CD4-positive, alpha-beta T cell treated with Interleukin-6 for 4 hours (primary cell): ENCODE results near the gene RPP38.

Experiments used
- DNase-seq: peaks from one replicate; pipeline ENCODE4 v3.0.0-alpha.2; 2020; ENCODE audit warnings: mixed read lengths

The RPP38 gene, protein sequence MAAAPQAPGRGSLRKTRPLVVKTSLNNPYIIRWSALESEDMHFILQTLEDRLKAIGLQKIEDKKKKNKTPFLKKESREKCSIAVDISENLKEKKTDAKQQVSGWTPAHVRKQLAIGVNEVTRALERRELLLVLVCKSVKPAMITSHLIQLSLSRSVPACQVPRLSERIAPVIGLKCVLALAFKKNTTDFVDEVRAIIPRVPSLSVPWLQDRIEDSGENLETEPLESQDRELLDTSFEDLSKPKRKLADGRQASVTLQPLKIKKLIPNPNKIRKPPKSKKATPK

DNA sequence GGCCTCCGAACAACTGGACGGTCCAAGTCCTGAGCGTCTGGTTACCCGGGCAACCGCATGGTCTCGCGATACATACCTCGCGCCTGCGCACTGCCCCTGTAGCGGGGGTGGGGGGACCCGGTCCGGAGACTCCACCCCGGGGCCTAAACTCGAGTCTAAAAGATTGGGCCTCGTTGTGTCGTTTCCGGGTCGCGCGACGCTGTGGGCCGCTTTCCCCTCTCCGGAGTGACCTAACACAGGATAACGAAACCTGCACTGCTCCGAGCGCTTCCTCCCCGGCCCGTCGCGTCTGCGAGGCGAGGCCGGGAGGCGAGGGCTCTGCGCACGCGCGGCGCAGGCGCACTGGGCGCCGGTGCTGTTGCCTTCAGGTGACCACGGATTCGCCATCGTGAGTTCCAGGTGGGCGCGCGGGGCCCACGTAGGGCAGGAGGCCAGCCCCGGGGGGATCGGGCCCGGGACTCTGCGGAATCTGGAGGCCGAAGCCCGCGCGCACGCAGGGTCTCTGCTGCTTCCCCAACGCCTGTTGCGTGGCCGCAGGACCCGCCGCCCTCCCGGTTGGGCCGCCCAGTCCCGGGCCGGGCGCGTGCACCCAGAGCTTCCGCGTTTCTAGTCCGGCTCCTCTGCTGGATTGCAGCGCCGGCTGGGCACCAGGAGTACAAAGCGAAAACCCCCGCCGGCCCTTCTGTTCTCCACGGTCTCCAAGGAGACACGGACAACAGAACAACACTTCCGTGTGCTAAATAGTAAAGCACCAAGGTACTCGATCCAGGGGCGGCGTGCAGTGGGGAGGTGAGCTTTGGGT lies at the start of gene RPP38:
Gene RPP38 (plus strand): TSS at position 345 of the 802 bp plus-strand sequence. CDS start 5,960 bp downstream, outside the sequence.
- DNase-seq, result peak; percentile 94

DNA sequence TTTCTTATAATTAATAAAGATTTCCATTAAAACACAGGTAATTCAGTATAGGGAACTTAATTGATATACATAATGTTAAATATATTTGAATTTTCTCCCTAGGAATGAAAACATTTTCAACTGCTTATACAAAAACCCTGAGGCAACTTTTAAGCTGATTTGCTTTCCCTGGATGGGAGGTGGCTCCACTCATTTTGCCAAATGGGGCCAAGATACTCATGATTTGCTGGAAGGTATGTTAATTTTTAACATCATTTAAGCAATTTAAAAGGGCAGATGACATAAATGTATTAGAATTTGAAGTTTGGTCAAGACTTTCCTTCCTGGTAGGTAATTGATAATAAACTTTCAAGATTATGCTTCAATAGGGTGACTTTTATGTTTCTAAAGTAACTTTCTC lies 47.6 kb upstream of the RPP38 start:
- no peak for DNase-seq

DNA sequence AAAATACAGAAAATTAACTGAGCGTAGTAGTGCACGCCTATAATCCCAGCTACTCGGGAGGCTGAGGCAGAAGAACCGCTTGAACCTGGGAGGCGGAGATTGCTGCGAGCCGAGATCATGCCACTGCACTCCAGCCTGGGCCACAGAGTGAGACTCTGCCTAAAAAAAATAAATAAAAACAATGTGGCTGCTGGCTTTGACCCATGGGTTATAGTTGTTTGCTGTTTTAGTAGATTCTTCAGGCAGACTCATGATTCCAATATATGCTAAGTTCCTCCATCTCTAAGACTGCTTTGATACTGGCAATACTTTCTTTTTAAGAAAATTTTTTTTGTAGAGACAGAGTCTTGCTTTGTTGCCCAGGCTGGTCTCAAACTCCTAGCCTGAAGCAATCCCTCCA lies 45.0 kb upstream of the RPP38 start:
- DNase-seq, result no peak

DNA sequence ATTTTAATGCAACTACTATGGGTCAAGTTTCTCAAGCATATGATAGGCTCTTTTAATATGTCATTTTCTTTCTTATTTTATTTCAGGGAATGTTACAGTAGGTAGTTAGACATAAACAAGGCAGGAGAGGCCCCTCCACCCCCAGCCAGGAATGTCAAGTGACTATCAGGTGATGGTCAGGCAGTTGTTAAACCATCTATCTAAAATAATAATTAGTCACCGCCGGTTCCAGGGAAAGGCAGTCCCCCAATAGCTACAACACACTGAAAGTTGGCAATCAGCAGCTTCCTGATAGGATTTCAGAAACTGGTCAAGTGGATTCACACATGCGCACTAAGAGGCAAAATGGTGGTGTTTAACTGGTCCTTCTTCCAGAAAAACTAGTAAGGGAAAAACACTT lies 44.1 kb upstream of the RPP38 start:
- no peak for DNase-seq

DNA sequence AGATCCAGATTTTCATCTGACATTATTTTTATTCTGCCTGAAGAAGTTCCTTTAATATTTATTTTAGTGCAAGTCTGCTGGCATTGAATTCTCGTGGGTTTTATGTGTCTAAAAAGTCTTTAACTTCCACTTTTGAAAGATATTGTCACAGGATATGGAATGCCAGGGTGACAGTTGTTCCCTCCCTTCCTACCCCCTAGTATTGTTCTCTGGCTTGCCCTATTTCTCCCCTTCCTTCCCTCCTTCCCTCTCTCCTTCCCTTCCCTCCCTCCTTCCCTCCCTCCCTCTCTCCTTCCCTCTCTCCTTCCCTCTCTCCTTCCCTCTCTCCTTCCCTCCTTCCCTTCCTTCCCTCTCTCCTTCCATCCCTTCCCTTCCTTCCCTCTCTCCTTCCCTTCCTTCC lies 38.5 kb upstream of the RPP38 start:
- no peak for DNase-seq

DNA sequence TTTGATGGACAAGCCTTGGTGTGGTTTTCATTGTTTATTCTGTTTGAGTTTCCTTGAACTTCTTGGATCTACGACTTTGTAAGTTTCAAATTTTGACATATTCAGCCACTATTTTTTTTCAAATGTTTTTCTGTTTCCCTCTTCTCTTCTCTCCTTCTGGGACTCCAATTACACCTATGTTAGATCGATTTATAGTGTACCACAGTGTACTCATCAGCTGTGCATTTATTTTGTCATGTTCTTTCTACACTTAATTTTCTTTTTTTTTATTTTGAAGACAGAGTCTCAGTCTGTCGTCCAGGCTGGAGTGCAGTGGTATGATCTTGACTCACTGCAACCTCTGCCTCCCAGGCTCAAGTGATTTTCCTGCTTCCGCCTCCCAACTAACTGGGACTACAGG lies 37.2 kb upstream of the RPP38 start:
- no peak for DNase-seq

DNA sequence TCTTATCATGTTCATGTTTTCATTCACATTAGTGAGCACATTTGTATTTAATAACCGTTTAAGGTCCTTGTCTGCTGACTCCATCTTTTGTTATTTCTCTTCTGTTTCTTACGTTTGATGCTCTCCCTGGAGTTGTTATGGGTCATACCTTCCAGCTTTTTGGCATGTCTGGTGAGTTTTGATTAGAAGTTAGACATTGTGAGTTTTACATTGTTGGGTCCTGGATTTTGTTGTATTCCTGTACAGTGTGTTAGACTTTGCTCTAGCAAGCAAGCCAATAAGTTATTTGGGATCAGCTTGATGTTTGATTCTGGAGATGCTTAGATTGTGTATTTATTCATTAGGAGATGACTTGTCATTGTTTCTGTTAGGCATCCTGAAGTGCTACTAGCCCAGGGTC lies 36.5 kb upstream of the RPP38 start:
- DNase-seq, result no peak

DNA sequence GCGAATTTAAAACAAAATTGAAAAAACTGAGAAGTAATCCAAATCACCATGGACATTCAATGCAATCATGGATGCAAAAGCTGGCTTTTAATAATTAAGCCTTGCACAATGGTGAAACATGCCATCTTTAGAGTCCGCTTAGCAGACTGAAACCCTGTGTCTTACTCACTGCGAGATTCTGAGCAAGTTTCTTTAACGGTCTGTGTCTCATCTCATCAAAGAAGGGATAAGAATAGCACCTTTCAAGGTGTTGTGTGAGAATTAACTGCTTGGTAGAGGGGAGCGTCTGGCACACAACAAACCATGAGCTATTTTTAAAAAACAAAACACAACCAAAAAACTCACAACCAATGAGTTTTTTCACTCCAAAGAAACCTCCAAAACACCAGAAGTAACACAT lies 30.0 kb upstream of the RPP38 start:
- no peak for DNase-seq

DNA sequence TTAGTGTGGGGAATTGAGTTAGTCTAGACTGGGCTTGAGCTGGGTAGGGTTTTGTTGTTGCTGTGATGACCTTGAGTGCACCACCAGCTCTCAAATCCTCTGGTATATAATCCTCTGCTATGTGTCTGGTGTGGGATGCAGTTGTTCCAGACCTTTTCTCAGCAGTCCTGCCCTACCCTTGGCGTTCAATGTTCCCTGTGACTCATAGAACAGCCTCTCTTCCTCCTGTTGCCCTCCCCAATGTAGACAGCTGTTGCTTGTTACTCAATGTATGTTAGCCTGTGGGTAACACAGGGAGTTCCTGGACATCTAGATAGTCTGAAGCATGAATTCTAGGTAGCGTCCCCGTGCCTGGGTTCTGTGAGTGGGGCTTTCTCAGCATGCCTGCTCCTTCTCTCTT lies 28.4 kb upstream of the RPP38 start:
- no peak for DNase-seq

DNA sequence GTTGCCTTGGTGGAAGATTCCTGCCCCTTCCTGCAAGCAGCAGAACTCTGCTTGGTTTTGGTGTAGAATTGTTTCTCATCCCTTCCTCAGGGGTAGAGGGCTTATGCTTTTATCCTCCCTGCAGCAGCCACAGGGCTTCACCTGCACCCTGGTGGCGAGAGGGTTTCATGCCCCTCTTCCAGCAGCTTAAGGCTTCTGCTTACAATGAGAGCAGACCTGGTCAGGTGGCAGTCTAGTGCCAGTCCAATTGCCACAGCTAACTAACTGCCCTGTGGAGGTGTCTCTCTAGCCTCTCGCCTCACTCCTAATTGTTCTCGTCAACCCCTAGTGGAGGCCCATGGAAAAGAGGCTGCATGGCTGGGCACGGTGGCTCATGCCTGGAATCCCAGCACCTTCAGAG lies 27.9 kb upstream of the RPP38 start:
- DNase-seq, result no peak

DNA sequence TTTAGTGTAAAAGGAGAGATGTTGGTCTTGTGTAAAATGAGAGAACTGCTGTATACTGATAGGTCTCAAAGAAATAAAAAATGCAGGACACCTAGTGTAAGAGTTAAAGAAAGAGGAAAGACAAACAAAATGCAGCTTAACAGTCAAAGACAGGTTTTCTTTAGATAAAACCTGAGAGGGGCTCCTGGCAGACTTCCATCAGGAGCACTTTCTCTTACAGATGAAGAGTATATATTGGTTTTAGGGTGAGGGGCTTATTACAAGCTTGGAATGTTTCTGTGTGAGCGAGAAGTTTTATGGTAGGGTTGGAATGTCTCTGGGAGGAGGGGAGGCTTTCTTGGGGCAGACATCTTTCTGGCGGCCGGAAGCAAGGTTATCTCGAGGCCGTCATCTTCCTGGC lies 24.8 kb upstream of the RPP38 start:
- DNase-seq, result no peak

DNA sequence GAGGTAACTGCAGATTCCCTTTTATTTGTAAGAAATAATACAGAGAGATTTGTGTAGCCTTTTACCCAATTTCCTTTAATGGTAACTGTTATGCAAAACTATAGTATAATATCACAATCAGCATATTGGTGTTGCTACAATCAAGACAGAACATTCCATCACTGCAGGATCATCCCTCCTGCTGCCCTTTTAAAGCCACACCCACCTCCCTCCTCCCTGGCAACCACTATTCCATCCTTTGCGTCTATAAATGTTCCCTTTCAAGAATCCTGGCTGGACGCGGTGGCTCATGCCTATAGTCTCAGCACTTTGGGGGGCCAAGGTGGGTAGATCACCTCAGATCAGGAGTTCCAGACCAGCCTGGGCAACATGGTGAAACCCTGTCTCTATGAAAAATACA lies 21.7 kb upstream of the RPP38 start:
- no peak for DNase-seq

DNA sequence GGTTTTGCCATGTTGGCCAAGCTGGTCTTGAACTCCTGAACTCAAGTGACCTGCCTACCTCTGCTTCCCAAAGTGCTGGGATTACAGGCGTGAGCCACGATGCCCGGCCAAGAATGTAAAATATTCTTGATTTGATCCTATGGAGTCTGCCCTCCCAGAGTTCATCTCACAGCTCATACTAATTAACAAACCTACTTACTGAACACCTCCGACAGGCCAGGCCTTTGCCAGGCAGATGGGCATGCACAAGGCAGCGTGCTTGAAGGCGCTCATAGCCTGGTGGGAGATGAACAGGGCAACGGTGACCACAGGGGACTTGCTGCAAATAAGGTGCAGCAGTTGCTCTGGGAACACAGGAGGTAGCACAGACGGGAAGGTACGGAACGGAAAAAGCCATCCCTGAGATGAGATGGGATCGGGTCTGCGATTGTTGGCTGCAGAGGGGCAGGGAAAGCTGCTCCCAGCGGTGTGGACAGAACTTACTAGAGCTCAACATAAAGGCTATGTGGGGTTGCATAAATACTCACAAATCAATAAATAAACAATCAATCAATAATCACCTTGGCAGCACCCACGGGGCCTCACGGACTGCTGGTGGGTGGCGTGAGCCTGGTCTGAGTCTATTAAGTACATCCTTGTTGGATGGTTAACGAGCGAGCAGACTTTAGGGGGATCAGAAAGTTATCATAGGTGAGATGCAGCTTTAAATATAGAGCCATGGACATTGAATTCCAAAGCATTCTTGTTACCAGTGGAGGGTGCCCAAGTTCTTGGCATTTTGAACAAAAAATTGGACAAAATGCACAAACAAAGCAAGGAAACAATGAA lies 13.3 kb upstream of the RPP38 start:
- DNase-seq, result no peak

DNA sequence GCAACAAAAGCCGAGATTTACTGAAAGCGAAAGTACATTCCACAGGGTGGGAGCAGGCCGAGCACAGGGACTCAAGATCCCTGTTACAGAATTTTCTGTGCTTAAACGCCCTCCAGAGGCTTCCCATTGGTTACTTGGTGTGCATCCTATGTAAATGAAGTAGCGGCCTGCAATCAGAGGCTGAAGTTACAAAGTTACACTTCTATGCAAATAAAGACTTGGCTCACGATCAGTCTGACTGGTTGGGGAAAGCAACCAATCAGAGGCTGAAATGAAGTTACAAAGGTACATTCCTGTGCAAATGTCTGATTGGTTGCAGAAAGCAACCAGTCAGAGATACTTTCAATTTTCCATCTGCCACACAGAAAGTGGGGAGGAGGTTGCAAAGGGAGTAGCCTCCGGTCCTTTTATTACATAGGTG lies 12.6 kb upstream of the RPP38 start:
- peak; percentile 18 for DNase-seq

DNA sequence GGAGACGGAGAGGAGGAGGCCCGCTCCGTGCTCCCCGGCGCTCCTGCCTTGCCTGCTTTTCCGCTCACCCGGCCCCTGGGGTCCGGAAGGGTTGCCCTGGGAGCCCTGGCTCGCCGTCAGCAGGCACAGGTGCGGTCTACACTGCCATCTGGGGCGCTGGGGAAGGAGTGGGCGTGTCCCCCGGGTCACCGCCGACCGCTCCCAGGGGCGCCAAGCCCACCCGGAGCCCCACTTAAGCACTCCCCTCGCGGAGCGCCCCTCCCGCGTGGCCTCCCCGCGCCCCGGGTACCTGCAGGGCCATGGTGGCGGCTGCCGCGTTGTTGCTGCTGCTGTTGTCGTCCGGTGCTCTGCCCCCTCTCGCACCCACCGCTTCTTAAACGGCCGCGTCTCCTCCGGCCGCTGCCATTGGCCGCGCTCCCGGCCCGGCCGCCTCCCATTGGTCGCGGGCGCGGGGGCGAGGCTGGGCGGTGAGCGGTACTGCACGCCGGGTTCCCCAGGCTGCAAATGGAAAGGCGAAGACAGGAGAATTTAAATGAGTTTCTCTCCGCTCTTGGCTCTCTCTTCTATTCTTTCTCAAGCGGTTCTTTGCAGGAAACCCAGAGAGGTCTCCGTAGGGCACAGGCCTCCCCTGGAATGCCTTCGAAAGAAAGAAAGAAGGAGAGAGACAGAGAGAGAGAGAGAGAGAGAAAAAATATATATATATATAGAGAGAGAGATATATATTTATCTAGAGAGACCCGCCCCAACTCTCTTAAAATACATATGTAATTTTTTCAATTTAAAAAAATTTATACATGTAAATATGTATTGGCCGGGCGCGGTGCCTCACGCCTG lies 8.5 kb upstream of the RPP38 start, which contains the start of gene ACBD7:
Gene ACBD7 (minus strand): TSS at position 349 of the 834 bp plus-strand sequence. CDS start 48 bp downstream, at position 301.
- peak; percentile 81 for DNase-seq

DNA sequence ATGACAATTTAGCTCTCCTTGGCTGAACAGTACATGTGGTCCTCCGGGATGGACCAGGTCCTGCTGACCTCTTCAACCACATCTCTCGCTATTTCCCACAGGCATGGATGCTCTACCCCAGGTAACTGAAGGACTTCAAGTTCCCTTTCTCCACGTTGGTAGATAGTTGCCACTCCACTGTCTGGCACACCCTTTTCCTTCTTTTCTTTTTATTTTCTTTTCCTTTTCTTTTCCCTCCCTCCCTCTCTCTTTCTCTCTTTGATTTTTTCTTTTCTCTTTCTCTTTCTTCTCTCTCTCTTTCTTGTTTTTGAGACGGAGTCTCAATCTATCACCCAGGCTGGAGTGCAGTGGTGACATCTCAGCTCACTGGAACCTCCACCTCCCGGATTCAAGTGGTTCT lies 5.7 kb upstream of the RPP38 start:
- no peak for DNase-seq

DNA sequence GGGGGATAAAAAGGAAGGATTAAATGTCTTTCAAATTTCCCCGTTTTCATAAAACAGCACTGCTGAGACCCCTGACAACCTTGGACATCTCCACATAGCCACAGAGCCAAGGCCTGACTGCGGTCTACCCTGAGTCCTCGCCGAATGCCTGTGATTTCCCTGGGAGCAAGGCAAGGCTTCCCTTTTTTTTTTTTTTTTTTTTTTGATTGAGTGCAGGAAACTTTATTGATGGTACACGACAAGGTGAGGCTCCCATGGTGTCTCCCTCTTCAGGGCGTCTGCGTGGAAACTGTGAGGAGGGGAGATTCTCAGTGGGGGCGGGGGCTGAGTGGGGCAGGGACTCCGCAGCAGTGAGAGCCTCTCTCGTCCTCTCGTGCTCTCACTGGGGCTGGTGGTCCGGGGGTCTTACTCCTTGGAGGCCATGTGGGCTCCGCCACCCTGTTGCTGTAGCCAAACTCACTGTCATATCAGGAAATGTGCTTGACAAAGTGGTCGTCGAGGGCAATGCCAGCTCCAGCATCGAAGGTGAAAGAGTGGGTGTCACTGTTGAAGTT lies 4.2 kb upstream of the RPP38 start:
- DNase-seq, result no peak

DNA sequence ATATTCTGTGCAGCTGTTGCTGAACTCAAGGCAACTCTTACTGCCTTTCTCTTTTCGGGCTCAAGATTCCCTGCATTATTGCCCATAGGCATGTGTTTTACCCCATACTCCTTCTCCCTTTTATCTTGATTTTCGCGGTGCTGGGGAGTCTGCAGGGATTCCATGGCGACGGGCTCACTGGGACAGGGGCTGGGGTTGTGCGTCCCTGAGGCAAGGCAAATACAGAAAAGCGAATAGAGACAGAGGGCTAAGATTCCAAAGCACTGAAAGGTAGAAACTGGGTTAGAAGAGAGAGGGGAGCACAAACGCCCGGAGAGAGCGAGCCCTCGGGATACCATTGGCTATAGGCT lies 519 bp upstream of the RPP38 start:
- DNase-seq, result no peak

DNA sequence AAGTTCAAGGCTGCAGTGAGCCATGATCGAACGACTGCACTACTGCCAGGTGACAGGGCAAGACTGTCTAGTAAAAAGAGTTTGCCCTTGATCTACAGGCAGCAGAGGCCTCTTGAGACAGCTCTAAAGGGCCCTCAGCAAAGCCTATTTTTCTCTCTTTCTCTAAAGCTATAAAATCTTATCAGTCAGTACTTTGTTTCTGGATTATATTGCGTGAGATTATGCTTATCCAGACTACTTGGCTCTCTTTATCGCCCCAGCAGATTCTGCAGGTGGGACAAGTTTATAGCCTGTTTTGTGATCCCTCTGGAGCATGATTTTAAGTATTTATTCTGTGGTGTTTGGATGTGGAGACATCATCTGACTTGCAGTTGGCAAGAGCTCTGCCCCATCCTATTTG lies 2.7 kb downstream of the RPP38 start:
- no peak for DNase-seq

DNA sequence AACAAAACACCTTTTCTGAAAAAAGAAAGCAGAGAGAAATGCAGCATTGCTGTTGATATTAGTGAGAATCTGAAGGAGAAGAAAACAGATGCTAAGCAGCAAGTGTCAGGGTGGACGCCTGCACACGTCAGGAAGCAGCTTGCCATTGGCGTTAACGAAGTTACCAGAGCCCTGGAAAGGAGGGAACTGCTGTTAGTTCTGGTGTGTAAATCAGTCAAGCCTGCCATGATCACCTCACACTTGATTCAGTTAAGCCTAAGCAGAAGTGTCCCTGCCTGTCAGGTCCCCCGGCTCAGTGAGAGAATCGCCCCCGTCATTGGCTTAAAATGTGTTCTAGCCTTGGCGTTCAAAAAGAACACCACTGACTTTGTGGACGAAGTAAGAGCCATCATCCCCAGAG lies 6.4 kb downstream of the RPP38 start:
- DNase-seq, result no peak

DNA sequence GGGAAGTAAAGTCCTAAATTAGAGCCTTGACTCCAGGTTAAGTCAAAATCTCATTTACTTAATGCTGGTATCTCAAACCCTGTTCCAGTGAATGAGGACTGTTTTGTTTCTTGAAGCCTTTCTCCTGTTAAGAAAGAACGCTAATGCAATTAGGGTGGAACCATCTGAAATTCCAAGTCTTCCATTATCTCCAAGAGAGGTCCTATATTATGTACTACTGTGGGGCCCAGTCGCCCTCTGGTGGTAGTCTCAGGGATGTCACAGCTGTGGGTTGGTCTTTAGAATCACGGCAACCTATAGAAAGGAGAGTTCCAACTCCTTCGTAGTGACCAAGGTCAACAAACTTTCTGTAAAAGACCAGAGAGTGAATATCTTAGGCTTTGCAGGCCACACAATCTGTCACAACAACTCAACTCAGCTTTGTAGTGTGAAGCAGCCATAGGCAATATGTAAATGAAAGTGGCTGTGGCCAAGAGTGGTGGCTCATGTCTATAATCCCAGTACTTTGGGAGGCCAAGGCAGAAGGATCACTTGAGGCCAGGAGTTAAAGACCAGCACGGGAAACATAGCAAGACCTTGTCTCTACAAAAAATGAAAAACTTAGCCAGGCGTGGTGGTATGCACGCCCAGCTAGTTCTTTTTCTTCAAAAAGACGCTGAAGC lies 9.3 kb downstream of the RPP38 start:
- DNase-seq, result peak; percentile 75

DNA sequence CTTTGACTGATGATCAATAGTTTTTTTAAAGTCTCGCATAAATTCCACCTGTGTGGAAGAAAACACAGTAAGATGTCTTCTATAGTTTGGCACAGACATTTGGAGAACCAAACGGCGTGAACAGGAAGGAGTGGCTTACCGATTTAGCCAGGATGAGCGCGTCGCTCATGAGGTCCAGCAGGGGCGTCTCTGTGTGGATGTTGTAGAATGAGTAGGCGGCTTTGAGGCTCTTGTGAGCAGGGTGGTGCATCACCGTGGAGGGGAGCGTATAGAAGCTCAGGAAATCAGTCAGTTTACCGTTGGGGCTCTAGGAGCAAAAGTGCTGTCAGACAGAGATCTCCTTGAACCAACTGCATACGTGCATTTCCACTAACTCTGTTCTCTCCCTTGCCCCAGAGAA lies 15.5 kb downstream of the RPP38 start:
- DNase-seq, result no peak
